ENCODE measurements around the gene SEC11A. TPM values are rescaled to one million over a fixed set of nuclear protein-coding genes. Genes with fewer than 3 reads are reported as not detected.
A peak's percentile ranks its signal among the peaks of the same experiment; 100 is the strongest.

SEC11A gene
- total RNA-seq, 1 donor from 2014 or later = 126 TPM

DNA sequence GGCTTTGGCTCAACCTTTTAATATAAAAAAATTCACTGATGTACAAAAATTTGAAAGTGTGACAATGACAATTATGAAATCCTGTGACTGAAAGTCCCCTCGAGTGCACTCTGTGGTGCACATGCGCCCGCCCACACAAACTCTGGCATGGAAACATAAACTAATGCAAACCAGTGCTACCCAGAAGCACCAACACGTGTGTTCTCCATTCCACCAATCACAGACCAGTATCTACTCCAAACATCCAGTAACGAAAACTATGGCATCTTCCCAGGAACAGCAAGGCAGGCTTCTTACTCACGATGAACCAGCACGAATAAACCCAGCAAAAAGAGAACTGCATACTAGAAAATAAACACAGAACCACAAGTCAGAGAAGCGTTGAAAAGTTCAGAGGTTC is 46.2 kb downstream of the SEC11A start:
- no peaks in the 10 kb centered on the region for H3K27me3 Mint-ChIP-seq (ENCODE audit: low read depth)
- H3K36me3 Mint-ChIP-seq = peaks cover 40% of the 10 kb centered on the region
- DNase-seq (ENCODE audit: low spot score in 2 of 2, unreplicated experiment in 2 of 2) = no peak
- H3K27ac Mint-ChIP-seq = no peak overlapping the region
- H3K4me1 Mint-ChIP-seq = no peaks in the 10 kb centered on the region
- no peak overlapping the region for H3K4me3 Mint-ChIP-seq
- no peaks in the 10 kb centered on the region for H3K9me3 Mint-ChIP-seq
- TF ChIP-seq CTCF (IDR thresholded peaks at IDR 0.05; ENCODE audit: unreplicated experiment) = no peak

GRCh38 chr15:84668221-84668982 is 47.5 kb downstream of the SEC11A start:
- Mint-ChIP-seq H3K9me3 (no peaks in the 10 kb centered on the region), H3K4me1 (no peaks in the 10 kb centered on the region), H3K4me3 (no peak overlapping the region), H3K27me3 (ENCODE audit: low read depth) (no peaks in the 10 kb centered on the region), H3K36me3 (peaks cover 36% of the 10 kb centered on the region), H3K27ac (no peak overlapping the region)
- no peak for TF ChIP-seq CTCF (IDR thresholded peaks at IDR 0.05; ENCODE audit: unreplicated experiment)
- no peak for DNase-seq (ENCODE audit: low spot score in 2 of 2, unreplicated experiment in 2 of 2)

DNA sequence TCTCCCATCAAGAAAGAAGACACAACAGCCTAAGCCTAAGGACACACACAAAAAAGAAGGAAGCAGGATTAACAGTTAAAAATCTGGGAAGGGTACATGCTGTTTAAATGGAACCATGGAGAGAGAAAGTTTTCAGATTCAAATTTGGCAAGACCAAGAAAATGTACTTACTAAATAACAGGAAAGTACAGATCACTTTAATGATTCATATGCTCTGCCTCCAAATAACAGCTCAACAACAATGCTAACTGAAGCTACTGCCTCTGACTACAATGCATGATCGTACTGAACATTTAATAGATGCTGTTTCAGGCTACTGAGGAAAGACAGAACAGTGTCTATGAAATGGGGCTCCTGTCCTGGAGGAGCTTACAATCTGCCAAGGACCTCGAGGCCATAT is 49.6 kb downstream of the SEC11A start:
- Mint-ChIP-seq H3K4me1 (no peaks in the 10 kb centered on the region), H3K4me3 (no peak overlapping the region), H3K27ac (no peak overlapping the region), H3K9me3 (no peaks in the 10 kb centered on the region), H3K27me3 (ENCODE audit: low read depth) (no peaks in the 10 kb centered on the region), H3K36me3 (peaks cover 28% of the 10 kb centered on the region)
- TF ChIP-seq CTCF (IDR thresholded peaks at IDR 0.05; ENCODE audit: unreplicated experiment) = no peak
- no peak for DNase-seq (ENCODE audit: low spot score in 2 of 2, unreplicated experiment in 2 of 2)

DNA sequence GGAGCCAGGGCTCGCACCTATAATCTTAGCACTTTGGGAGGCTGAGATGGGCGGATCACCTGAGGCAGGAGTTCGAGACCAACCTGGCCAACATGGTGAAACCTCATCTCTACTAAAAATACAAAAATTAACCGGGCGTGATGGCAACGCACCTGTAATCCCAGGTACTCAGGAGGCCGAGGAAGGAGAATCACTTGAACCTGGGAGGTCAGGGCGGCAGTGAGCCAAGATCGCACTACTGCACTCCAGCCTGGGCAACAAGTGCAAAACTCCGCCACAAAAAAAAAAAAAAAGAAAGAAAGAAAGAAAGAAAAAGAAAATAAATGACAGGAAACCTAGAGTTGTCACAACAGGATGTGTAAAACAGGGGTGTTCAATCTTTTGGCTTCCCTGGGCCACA is 54.9 kb downstream of the SEC11A start:
- no peak for DNase-seq (ENCODE audit: low spot score in 2 of 2, unreplicated experiment in 2 of 2)
- peaks cover 5% of the 10 kb centered on the region for H3K27me3 Mint-ChIP-seq (ENCODE audit: low read depth)
- no peak for TF ChIP-seq CTCF (IDR thresholded peaks at IDR 0.05; ENCODE audit: unreplicated experiment)
- H3K4me3 Mint-ChIP-seq = no peak overlapping the region
- peaks cover 12% of the 10 kb centered on the region for H3K36me3 Mint-ChIP-seq
- no peaks in the 10 kb centered on the region for H3K9me3 Mint-ChIP-seq
- H3K4me1 Mint-ChIP-seq = peaks cover 9% of the 10 kb centered on the region
- H3K27ac Mint-ChIP-seq = no peak overlapping the region

GRCh38 chr15:84659904-84660781 is 55.8 kb downstream of the SEC11A start:
- no peak for DNase-seq (ENCODE audit: low spot score in 2 of 2, unreplicated experiment in 2 of 2)
- Mint-ChIP-seq H3K4me3 (no peak overlapping the region), H3K36me3 (peaks cover 8% of the 10 kb centered on the region), H3K9me3 (no peaks in the 10 kb centered on the region), H3K4me1 (peaks cover 12% of the 10 kb centered on the region), H3K27me3 (ENCODE audit: low read depth) (peaks cover 5% of the 10 kb centered on the region), H3K27ac (peak overlapping the region; percentile 33)
- no peak for TF ChIP-seq CTCF (IDR thresholded peaks at IDR 0.05; ENCODE audit: unreplicated experiment)
